ENCODE results near the gene PTPRG. TPM values are rescaled to one million over a fixed set of nuclear protein-coding genes. Genes with fewer than 3 reads are reported as not detected.

The PTPRG gene
- total and polyA plus RNA-seq, 2 of the 13 experiments (the other 11 are each of a cell fraction or from before 2014, with no cell fraction given) = 8.0 to 25.3 TPM

- ATAC-seq (no peak), FAIRE-seq (no peak), DNase-seq (ENCODE audit: low spot score) (no peak)
- Histone ChIP-seq H3K4me2 (ENCODE audit: low read depth, low read length) (no peak overlapping the region), H3K4me3 (replicated peaks in 1 of 3; ENCODE audit: insufficient read depth in 1 of 3, low read depth in 2 of 3, low read length in 3 of 3) (no peak overlapping the region), H3K36me3 (replicated peaks in 1 of 2; ENCODE audit: control insufficient read depth in 1 of 2, insufficient read depth in 2 of 2, low read length in 2 of 2) (no peaks in the 10 kb centered on the region; a peak in 1 of 5 replicates), H4K20me1 (ENCODE audit: insufficient read depth, low read length) (no peaks in the 10 kb centered on the region), H3K27ac (ENCODE audit: extremely low read length, insufficient read depth, low read length) (no peak overlapping the region), H3K27me3 (ENCODE audit: control insufficient read depth in 1 of 2, insufficient read depth in 2 of 2, low read length in 2 of 2) (no peaks in the 10 kb centered on the region), H3K9ac (ENCODE audit: insufficient read depth, low read depth, low read length) (no peak overlapping the region), H2AFZ (ENCODE audit: low read length) (no peak overlapping the region), H3K9me3 (ENCODE audit: low read length) (no peaks in the 10 kb centered on the region), H3K4me1 (ENCODE audit: insufficient read depth, low read length) (no peaks in the 10 kb centered on the region), H3K79me2 (ENCODE audit: insufficient read depth, low read length) (no peaks in the 10 kb centered on the region)
- POLR2A ChIA-PET = no interaction called here
- no peak for TF ChIP-seq TFDP1 (CRISPR knock-in tag; IDR thresholded peaks at IDR 0.05; ENCODE audit: borderline replicate concordance)
- TF ChIP-seq NONO (IDR thresholded peaks at IDR 0.05) = no peak
- no peak for TF ChIP-seq NONO (CRISPR knock-in tag; conservative IDR thresholded peaks at IDR 0.05)
- no peak for TF ChIP-seq ZNF205 (CRISPR knock-in tag; IDR thresholded peaks at IDR 0.05)
- CTCF ChIA-PET (ENCODE audit: low intra/inter-chr PET ratio, low total read pairs) = no interaction called here
- 100% methylated on average over 3 of the region's 3 CpGs for WGBS (ENCODE audit: low lambda C conversion rate)
- intact Hi-C loops (cut with micrococcal nuclease; ENCODE audit: unreplicated experiment) = no loop called here
- in situ Hi-C loops (cut with HindIII; ENCODE audit: extremely low pct_ligation_motif_present, low pct_unique_long_range_greater_than_20kb) = no loop called here
- BruUV-seq (replicated peaks) = no TSS peak
These were observed 542.2 kb downstream of the PTPRG start for GRCh38 chr3:62103531-62103930.

GRCh38 chr3:62109534-62109933 is 548.2 kb downstream of the PTPRG start:
- Histone ChIP-seq H3K79me2 (ENCODE audit: insufficient read depth, low read length) (no peaks in the 10 kb centered on the region), H2AFZ (ENCODE audit: low read length) (no peak overlapping the region), H3K4me2 (ENCODE audit: low read depth, low read length) (no peak overlapping the region), H3K27ac (ENCODE audit: extremely low read length, insufficient read depth, low read length) (no peak overlapping the region), H3K4me3 (replicated peaks in 1 of 3; ENCODE audit: insufficient read depth in 1 of 3, low read depth in 2 of 3, low read length in 3 of 3) (no peak overlapping the region), H4K20me1 (ENCODE audit: insufficient read depth, low read length) (no peaks in the 10 kb centered on the region), H3K27me3 (ENCODE audit: control insufficient read depth in 1 of 2, insufficient read depth in 2 of 2, low read length in 2 of 2) (no peaks in the 10 kb centered on the region), H3K9me3 (ENCODE audit: low read length) (no peaks in the 10 kb centered on the region), H3K9ac (ENCODE audit: insufficient read depth, low read depth, low read length) (no peak overlapping the region), H3K36me3 (replicated peaks in 1 of 2; ENCODE audit: control insufficient read depth in 1 of 2, insufficient read depth in 2 of 2, low read length in 2 of 2) (no peaks in the 10 kb centered on the region), H3K4me1 (ENCODE audit: insufficient read depth, low read length) (no peaks in the 10 kb centered on the region)
- ChIA-PET CTCF (ENCODE audit: low intra/inter-chr PET ratio, low total read pairs) (no interaction called here), POLR2A (no interaction called here)
- in situ Hi-C loops (cut with HindIII; ENCODE audit: extremely low pct_ligation_motif_present, low pct_unique_long_range_greater_than_20kb) = no loop called here
- DNase-seq (ENCODE audit: low spot score) = peak; percentile 20
- intact Hi-C loops (cut with micrococcal nuclease; ENCODE audit: unreplicated experiment) = no loop called here
- TF ChIP-seq ZNF543 (CRISPR knock-in tag; IDR thresholded peaks at IDR 0.05) (peak; percentile 97), ZNF496 (CRISPR knock-in tag; IDR thresholded peaks at IDR 0.05; ENCODE audit: insufficient replicate concordance) (no peak)
- BruUV-seq (replicated peaks) = no TSS peak
- no peak for FAIRE-seq
- ATAC-seq = peak; percentile 96
- WGBS (ENCODE audit: low lambda C conversion rate) = 95% methylated on average over 1 of the region's 1 CpG

Measured in HepG2 (cell line).